IPS-NIHi7 (cell line): ENCODE measurements around the gene C11orf86.
"Not testable (repeated sequence)": the region's sequence is repeated elsewhere in the genome, so short reads cannot be mapped to it uniquely, and the experiment has no call there.

ENCODE experiments used
- DNase-seq: peaks from one replicate; pipeline ENCODE4 v3.0.0; 2012; ENCODE audit warnings: mixed read lengths; ENCODE audit errors: extremely low spot score

C11orf86 gene, protein sequence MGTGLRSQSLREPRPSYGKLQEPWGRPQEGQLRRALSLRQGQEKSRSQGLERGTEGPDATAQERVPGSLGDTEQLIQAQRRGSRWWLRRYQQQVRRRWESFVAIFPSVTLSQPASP

DNA sequence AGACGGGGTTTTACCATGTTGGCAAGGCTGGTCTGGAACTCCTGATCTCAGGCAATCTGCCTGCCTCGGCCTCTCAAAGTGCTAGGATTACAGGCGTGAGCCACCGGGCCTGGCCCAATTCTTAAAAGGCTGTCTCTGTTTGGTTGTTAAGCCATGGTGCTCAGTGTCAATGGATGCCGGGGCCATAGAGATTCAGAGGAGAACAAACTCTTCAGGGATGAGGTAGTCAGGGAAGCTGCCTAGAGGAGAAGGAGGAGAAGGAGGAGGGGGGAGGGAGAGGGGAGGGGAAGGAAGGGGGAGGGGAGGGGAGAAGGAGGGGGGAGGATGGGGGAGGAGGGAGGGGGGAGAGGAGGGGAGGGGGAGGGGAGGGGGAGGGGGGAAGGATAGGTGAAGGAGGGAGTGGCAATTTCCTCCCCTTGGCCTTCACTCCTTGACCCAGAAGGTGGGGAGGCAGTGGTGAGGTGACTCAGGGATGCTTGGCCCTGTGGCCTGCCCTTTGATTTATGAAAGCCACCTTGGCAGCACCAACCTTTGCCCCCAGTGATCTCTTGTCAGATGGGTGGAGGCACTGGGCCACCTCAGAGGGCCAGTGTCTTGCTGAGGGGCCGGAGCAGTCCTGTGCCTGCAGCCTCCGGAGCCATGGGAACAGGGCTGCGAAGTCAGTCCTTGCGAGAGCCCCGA, at the start of gene C11orf86:
Gene C11orf86, plus strand, starts transcription at position 581 of the 681 bp plus-strand sequence. Its CDS starts 59 bp downstream, at position 640.
- DNase-seq: no peak

DNA sequence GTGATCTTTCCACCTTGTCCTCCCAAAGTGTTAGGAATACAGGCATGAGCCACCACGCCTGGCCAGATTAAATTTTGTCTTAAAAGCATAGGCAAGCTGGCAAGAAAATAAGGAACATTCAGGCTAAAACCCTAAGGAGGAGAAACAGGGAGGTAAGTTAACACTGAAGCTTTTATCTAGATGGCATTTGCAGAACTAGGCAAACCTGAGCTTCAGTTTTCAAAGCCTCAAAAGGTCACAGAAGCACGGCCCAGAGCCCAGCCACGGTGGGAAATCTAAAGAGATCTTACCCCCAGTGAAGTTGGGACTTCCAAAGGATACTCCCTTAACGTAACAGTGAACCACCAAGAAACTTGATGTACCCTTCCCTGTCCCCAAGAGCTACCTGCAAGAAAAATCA, 45.4 kb upstream of the C11orf86 start:
- DNase-seq: no peak

DNA sequence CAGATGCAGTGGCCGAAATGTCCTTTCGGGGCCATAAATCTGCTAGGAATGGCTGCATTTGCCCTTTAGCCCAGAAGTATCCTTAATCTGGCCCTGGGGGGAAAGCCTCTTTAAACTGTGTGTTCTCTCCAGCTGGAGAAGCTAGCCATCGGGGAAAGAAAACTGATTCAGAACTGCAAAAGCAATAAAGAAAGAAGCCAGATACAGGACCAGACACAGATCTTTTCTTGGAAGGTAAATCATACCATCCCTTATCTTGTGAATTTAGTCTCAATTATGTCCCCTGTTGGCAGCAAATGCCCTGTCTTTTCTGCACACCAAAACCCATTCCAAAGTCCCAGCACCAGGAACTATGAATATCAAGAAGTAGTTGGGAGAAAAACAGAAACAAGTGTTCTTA, 42.6 kb upstream of the C11orf86 start:
- no peak for DNase-seq

DNA sequence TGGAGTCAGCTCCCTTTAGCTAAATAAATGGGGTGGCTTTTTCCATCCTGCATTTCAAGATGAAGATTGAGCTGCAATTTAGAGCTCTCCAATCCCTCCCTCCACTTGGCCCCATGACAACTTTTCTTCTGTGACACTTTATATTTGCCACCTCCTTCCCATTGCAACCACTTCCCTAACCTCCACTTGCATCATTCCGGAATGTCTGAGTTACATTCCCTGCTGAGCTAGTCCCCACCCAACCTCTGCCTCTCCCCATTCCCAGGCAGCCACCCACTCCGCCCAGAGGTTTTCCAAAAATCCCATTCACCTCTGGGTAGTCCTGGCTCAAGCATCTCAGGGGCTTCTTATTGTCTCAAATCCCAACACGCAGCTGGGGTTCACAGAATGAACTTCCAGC, 41.6 kb upstream of the C11orf86 start:
- no peak for DNase-seq

DNA sequence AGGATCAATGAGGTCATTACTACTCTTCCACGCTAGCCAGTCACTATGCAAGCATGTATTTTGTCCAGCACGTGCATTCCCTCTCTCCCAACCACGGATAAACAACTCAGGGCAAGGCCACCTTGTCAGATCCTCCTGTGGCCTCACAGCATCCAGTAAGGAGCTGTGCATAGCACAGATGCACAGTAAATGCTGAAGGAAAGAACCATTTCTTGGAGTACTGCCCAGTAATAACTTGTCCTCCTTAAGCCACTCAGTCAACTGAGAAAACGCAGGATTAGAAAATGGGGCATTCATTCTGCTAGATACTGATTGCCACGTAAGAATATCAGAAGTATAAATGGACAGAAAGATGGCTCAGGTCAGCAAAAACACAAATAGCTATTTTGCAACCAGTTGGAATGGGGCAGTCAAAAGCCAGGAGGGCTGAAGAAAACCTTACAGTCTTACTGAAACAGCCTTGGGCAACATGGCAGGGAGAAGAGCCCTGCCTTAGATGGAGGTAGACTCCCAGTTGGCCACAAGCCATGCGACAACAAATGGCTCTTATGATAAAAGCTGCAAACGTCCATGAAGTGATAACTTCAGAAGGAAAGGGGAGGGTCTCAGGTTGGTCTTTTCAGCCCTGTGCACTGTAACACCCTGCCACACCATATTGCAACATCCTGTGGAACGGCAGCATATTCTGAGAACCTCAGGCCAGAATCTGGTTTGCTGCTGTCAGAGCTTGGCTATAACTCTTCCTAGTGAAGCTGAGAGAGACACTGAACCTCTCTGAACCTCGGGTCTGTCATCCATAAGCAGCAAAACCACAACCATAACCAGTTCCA, 39.9 kb upstream of the C11orf86 start:
- DNase-seq: no peak

DNA sequence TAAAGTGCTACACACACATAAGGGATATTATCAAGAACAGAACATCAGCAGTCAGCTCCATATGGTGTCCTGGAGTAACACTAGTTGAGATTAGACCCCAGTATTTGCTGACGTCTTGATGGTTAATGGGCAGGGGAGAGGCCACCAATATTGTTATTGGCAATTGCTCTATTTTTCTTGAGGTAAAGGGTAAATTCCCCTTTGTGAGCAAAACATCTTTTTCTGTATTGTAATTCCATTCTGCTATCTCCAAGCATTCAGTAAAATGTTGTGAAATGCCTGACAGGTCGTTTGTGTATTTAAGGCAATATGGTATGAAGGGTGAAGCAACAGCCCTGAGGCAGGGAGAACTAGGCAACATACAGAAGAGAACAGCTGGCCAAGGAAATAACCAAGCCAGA, 38.8 kb upstream of the C11orf86 start:
- DNase-seq: no peak

DNA sequence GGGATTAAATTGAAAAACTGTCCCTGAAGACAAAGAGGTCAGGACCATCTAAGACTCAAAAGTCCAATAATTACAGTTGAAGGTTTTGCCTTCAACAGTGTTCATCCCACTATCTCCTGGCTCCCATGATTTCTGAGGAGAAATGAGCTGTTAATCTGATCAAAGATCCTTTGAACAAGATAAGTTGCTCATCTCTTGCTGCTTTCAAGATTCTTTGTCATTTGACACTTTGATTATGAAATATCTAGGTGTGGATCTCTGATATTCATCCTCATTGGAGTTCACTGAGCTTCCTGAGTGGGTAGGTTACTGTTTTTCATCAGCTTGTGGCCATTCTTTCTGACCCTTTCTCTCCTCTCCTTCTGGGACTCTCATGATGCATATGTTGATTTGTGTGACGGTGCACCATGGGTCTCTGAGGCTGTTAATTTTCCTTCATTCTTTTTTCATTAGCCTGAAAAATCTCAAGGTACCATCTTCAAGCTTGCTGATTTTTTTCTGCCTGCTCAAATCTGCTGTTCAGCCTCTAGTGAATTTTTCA, 37.8 kb upstream of the C11orf86 start:
- DNase-seq: no peak

DNA sequence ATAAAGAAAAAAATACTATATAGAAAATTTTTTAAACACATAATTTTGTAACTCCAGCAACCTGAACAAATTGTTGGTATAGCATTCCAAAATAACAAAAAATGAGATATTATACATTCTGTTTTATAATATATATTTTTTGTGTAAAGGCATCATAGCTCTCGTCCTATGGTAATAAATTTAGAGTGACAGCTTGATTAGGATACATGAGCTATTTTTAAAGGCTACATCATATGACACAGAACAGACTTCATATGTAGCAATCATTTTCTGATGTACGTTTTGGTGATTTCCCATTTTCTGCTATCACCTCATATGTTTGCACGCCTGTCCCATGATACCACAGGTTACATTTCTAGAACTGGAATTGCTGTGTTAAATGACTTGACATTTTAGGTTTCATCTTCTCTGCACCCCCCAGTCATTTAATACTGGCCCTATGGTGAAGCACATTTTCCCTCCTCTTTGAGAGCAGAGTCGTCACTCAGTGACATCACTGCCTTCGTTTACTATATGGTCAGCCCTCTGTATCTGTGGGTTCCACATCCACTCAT, 36.4 kb upstream of the C11orf86 start:
- DNase-seq: no peak

DNA sequence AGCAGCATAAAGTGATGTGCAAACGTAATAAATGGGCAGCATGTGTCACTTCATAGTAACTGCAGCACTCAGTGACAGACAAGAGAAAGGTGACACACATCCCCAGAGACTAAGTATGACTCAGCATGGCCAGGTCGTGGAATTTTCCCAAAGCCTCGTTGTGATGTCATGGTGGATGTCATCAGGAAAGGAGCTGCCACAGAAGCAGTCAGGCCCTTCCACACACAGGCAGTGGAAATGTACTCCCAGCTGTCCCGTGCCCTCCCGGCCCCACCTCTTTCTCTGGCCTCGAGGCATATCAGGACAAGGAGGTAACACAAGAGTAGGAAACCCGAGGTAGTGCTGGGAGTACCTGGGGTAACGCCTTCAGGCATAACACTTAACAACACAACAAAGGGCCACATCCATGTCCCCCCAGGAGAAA, 25.0 kb upstream of the C11orf86 start:
- DNase-seq: peak; percentile 34

DNA sequence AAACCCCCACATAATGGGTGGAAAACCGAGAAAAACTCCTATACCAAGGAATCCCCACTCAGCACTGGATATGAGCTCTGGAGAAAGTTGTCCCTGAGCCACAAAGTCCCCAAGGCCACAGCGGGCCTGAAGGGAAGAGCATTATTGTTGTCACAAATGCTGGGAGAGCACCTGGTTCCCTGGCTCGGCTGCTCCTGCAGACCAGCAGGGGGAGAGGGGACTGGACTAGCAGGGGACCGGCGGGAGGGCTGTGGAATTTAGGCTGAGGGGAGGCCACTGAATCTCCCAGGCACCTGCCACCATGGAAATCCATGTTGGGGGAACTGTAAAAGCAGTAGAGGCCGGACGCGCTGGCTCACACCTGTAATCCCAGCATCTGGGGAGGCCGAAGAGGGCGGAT, 24.0 kb upstream of the C11orf86 start:
- DNase-seq: peak; percentile 64

DNA sequence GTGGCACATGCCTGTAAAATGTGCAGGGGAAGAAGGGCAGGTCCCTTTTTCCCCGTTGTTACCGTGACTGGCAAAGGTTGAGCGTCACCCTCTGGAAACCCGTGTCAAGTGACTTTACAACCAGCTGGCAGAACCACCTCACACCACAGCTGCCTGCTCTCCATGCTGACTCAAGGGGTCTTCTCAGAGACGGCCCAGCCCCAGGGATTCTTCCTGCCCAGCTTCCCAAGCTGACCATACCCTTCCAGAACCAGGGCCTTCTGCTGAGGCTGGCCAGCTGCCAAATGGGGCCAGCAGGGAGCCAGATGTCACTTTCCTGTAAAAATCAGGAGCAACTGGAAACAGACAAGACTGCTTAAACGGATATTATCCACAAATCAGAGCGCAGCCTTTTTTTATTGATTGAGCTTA, 23.2 kb upstream of the C11orf86 start:
- no peak for DNase-seq

DNA sequence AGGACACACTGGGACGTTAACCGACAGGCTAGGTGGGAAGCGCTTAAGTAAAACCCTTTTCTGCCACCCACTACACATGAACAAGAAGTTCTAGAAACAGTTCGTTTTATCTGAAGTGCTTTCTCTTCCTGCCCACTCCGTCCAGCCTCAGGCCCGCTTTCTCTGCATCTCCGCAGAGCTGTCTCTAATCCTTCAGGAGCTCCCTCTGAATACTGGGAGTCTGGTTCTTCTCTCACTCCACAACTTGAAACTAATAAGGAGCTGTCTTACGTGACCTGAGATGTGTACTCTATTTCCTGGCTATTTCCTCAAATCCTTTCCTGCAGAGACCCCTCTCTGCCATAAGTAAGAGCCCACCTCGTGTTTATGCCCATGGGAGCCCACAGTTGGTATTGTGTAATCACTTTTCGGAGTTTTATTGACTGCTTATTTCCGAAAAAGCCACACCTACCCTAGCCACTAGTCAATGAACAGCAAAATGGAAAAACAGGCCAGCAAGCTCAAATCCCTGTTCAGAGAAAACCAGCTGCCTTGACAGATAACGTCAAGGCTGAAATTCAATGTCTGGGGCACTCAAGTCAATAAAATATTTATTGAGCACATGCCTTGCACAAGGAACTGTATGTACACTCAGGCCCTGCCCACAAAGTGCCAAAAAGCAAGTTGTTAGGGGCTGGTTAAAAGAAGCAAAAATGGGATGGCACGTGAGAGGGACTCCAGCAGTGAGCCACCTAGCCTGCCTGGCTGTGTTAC, 21.8 kb upstream of the C11orf86 start:
- DNase-seq: no peak

DNA sequence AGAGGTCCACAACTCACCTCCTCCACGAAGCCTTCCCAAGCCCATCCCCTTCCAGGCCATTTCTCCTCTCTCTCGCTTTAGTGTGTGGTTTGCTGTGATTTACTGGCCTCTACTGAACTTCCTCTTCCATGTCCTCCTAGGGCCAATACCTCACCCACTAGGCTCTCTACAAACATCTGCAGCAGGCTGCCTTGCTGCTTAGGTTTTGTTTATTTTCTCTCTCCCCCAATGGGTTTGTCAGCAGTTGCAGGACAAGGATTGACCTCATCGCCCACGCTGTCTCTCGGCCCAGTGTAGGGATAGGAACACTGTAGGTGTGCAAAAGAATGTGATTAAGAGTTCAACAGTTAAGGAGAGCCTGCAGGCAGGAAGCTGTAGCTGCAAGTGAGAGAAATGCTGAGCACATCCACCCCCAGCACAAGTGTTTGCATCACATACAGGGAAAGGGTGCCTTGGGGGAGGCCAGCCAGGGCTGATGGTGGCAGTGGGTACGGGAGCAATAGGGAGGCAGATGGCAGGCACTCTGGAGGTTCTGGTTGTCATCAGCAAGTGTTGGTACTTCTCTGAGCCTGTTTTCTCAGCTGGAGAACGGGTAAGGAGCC, 18.3 kb upstream of the C11orf86 start:
- peak; percentile 48 for DNase-seq

DNA sequence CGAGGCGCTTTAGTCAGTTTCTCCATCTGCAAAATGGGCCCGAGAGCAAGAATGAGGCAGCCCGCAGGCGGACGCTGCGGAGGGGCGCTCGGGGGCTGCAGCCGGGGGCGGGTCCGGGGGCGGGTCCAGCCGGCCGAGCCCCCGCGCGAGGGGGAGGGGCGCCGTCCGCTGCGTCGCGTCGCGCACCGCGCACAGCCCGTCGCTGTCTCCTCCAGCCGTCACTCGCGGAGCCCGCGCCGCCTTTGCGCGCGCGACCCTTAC, 17.2 kb upstream of the C11orf86 start:
- DNase-seq: peak; percentile 72

DNA sequence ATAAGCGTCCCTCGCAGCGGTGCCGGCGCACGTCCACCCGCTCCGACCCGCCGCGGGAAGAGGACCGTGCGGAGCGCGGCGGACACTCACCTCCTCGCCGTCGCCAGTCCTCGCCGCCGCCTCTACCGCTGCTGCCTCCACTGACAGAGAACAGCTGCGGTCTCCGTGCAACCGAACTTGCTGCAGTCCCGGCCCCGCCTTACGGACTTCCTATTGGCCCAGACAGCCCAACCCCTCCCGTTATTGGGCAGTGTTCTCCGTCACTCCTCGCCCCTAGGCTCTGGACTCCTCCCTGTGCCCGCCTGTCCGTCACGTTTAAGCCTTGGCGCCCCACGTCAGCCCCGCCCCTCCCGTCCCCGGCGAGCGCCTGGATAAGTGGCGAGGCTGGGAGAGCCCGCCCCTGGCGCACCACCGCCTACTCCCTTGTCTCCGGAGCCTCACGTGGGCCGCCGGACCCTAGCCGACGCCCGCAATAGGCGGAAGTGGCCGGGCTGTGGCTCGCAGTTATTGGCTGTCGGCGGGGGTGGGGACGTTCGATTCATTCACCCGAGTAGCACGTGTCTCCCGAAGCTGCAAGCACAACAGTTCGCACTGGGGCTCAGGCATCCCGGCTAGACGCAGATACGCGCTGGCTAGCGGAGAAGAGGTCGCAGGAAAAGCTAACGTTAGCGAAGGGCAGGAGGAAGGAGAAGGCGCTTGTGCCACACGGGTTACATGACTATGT, 16.7 kb upstream of the C11orf86 start, which contains the start of gene PC:
Gene PC, minus strand, starts transcription at position 152 of the 724 bp plus-strand sequence. CDS start 86,224 bp downstream, outside the sequence.
- peak; percentile 100 for DNase-seq

DNA sequence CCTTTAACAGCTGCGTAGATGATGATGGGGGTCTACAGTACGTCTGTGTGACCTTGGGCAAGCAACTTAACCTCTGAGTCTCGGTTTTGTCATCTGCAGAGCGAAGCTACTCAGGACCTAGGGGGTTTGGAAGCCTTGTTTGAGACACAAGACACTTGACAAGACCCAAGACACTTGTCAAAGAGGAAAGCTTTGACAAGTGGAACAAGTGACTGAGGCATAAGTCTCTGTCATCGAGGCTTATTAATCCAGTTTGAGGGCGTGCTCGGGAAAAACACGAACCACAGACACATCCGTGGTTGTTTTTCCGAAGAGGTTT, 16.2 kb upstream of the C11orf86 start:
- DNase-seq: no peak

DNA sequence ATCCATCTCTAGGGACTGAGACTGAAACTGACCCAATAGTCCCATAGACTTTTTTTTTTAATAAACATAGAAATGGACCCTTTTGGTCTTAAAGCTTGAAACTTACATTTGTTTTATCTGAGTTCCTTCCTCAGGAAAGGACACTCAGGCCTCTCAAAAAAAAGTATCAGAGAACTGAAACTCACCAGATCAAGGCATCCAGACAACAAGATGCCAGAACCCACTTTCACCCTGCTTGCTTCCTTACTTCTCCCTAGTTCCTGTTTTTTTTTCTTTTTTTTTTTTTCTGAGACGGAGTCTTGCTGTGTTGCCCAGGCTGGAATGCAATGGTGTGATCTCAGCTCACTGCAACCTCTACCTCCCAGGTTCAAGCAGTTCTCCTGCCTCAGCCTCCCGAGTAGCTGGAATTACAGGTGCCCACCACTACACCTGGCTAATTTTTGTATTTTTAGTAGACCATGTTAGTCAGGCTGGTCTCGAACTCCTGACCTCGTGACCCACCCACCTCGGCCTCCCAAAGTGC, 13.4 kb upstream of the C11orf86 start:
- DNase-seq: not testable (repeated sequence)

DNA sequence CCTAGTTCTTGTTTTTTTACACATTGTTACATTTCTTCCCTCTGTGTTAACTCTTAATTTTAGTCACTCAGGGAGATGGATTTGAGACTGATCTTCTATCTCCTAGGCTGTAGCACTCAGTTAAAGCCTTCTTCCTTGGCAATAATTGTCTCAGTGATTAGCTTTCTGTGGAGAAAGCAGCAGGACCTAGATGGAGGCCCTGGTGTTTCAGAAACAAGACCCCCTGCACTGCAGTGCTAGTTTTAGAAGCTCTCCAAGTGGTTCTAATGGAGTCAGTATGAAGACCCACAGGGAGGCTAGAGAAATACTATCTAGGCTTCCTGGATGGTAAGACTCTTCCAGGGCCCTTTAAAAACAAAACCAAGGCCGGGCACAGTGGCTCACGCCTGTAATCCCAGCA, 12.9 kb upstream of the C11orf86 start:
- DNase-seq: no peak

DNA sequence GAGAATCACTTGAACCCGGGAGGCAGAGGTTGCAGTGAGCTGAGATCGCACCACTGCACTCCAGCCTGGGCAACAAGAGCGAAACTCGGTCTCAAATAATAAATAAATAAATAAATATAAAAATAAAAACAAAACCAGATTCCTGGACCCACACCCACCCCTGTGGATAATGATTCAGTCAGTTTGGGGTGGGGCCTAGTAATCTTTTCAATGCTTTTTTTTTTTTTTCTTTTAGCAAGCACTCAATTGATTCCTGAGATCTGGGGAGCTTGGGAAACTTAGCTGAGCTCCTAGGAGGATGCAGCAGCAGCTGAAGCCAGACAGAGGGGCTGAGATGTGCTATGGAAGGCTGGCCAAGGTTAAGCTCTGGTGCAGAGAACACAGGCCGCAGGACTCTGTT, 12.3 kb upstream of the C11orf86 start:
- DNase-seq: no peak

DNA sequence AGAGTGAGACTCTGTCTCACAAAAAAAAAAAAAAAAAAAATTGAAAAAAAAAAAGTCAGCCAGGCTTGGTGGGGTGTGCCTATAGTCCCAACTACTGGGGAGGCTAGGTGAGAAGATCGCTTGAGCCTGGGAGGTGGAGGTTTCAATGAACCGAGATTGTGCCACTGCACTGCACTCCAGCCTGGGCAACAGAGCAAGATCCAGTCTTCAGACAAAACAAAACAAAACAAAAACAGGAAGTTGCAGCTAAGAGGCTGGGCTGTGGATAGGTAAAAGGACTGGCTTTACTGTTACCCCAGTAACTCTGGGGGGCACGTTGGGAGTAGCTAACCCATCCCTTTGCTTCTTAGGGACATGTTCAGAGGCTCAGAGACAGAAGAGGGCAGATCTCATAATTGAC, 10.6 kb upstream of the C11orf86 start:
- no peak for DNase-seq

DNA sequence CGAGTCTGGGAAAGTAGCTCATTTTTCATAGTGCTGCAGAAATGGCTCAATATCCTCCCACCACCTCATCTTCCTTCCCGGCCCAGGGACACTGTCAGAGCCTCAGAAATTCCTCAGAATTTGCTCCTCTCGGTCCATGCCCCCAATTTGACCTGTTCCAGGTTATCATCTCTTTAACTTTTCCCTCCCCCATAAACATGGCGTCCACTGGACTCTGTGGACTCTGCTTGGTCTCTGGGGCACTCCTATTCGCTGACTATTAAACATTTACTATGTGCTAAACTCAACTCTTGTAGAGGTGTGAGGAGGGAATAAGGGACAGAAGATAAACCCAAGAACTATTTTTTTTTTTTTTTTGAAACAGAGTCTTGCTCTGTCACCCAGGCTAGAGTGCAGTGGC, 8.8 kb upstream of the C11orf86 start:
- DNase-seq: no peak
